ENCODE measurements around the gene CHCHD10.

The CHCHD10 gene

GRCh38 chr22:23753385-23753784, 14.4 kb downstream of the CHCHD10 start:
- Histone ChIP-seq H3K27ac (ENCODE audit: low read depth, low read length) (no peak overlapping the region), H3K36me3 (ENCODE audit: control insufficient read depth, insufficient read depth, low read length) (no peaks in the 10 kb centered on the region), H3K4me3 (ENCODE audit: low read depth, low read length) (no peak overlapping the region), H3K27me3 (ENCODE audit: control insufficient read depth, insufficient read depth, low read length) (no peaks in the 10 kb centered on the region), H3K9me3 (ENCODE audit: control insufficient read depth, insufficient read depth, low read depth, low read length) (no peaks in the 10 kb centered on the region), H3K9ac (ENCODE audit: low read length) (no peak overlapping the region), H3K4me1 (ENCODE audit: control insufficient read depth, insufficient read depth, low read length) (peaks cover 14% of the 10 kb centered on the region)

- Histone ChIP-seq H3K27ac (ENCODE audit: low read depth, low read length) (no peak overlapping the region), H3K4me3 (ENCODE audit: low read depth, low read length) (no peak overlapping the region), H3K4me1 (ENCODE audit: control insufficient read depth, insufficient read depth, low read length) (peaks cover 14% of the 10 kb centered on the region), H3K9ac (ENCODE audit: low read length) (no peak overlapping the region), H3K9me3 (ENCODE audit: control insufficient read depth, insufficient read depth, low read depth, low read length) (no peaks in the 10 kb centered on the region), H3K36me3 (ENCODE audit: control insufficient read depth, insufficient read depth, low read length) (no peaks in the 10 kb centered on the region), H3K27me3 (ENCODE audit: control insufficient read depth, insufficient read depth, low read length) (no peaks in the 10 kb centered on the region)
Measured at GRCh38 chr22:23752750-23753149, 15.0 kb downstream of the CHCHD10 start.

DNA sequence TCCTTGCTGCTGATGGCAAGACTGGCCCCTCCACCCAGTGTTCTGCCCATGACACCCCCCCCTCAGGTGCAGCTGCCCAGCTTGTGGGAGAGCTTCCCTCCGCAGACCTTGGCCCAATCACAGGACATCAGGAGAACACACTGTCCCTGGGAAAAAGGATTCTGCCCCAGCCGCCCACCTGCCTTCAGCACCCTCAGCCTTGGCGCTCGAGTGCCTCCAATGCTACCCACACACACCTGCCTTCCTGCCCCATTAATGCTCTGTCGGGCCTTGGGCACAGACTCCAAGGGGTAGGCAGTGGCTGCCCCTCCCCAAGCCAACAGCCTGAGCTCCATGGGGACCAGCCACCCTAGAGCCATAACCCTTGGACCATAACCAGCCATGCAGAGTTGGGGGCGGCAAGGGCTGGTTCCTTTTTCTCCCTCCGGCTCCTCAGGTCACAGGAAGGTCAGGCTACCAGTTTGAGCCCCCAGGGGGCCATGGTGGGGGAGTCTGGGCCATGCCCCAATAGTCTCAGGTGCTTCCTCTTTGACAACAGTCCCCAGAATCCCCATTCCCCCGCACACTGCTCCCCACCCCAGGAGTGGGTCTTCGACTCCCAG, 15.6 kb downstream of the CHCHD10 start:
- H3K4me3 ChIP-seq (ENCODE audit: low read depth, low read length), result peak overlapping the region; percentile 98; the same call in 1 of the 2 replicates
- no peaks in the 10 kb centered on the region for H3K36me3 ChIP-seq (ENCODE audit: control insufficient read depth, insufficient read depth, low read length)
- H3K4me1 ChIP-seq (ENCODE audit: control insufficient read depth, insufficient read depth, low read length), result peaks cover 14% of the 10 kb centered on the region
- no peaks in the 10 kb centered on the region for H3K27me3 ChIP-seq (ENCODE audit: control insufficient read depth, insufficient read depth, low read length)
- H3K9ac ChIP-seq (ENCODE audit: low read length), result no peak overlapping the region
- no peak overlapping the region for H3K27ac ChIP-seq (ENCODE audit: low read depth, low read length)
- no peaks in the 10 kb centered on the region for H3K9me3 ChIP-seq (ENCODE audit: control insufficient read depth, insufficient read depth, low read depth, low read length)

- H3K36me3 ChIP-seq (ENCODE audit: control insufficient read depth, insufficient read depth, low read length), result no peaks in the 10 kb centered on the region
- H3K4me3 ChIP-seq (ENCODE audit: low read depth, low read length), result peak overlapping the region; percentile 98
- no peaks in the 10 kb centered on the region for H3K9me3 ChIP-seq (ENCODE audit: control insufficient read depth, insufficient read depth, low read depth, low read length)
- H3K27ac ChIP-seq (ENCODE audit: low read depth, low read length), result peak overlapping the region; percentile 82
- peaks cover 9% of the 10 kb centered on the region for H3K4me1 ChIP-seq (ENCODE audit: control insufficient read depth, insufficient read depth, low read length)
- H3K9ac ChIP-seq (ENCODE audit: low read length), result peak overlapping the region; percentile 87
- H3K27me3 ChIP-seq (ENCODE audit: control insufficient read depth, insufficient read depth, low read length), result no peaks in the 10 kb centered on the region
Measured at GRCh38 chr22:23751441-23751996, 16.3 kb downstream of the CHCHD10 start.

GRCh38 chr22:23750714-23751440, 16.9 kb downstream of the CHCHD10 start, which contains the start of gene ZNF70:
Gene ZNF70 (minus strand): TSS chr22:23751112. CDS start chr22:23745140, 5,972 bp downstream.
- no peaks in the 10 kb centered on the region for H3K36me3 ChIP-seq (ENCODE audit: control insufficient read depth, insufficient read depth, low read length)
- no peaks in the 10 kb centered on the region for H3K27me3 ChIP-seq (ENCODE audit: control insufficient read depth, insufficient read depth, low read length)
- H3K27ac ChIP-seq (ENCODE audit: low read depth, low read length), result peak within 1 kb of the TSS; percentile 82
- H3K9me3 ChIP-seq (ENCODE audit: control insufficient read depth, insufficient read depth, low read depth, low read length), result no peaks in the 10 kb centered on the region
- peaks cover 9% of the 10 kb centered on the region for H3K4me1 ChIP-seq (ENCODE audit: control insufficient read depth, insufficient read depth, low read length)
- peak within 1 kb of the TSS; percentile 87 for H3K9ac ChIP-seq (ENCODE audit: low read length)
- H3K4me3 ChIP-seq (ENCODE audit: low read depth, low read length), result peak within 1 kb of the TSS; percentile 98

GRCh38 chr22:23750367-23750713, 17.4 kb downstream of the CHCHD10 start:
- no peak overlapping the region for H3K27ac ChIP-seq (ENCODE audit: low read depth, low read length)
- H3K36me3 ChIP-seq (ENCODE audit: control insufficient read depth, insufficient read depth, low read length), result 0 out of 2 replicates have a peak, but pooled peaks cover under 1% of the 10 kb centered on the region

GRCh38 chr22:23749841-23750301, 17.9 kb downstream of the CHCHD10 start:
- H3K4me3 ChIP-seq (ENCODE audit: low read depth, low read length), result peak overlapping the region; percentile 86
- no peak overlapping the region for H3K9ac ChIP-seq (ENCODE audit: low read length)
- peaks cover 5% of the 10 kb centered on the region for H3K36me3 ChIP-seq (ENCODE audit: control insufficient read depth, insufficient read depth, low read length)
- H3K27me3 ChIP-seq (ENCODE audit: control insufficient read depth, insufficient read depth, low read length), result no peaks in the 10 kb centered on the region
- peaks cover 9% of the 10 kb centered on the region for H3K4me1 ChIP-seq (ENCODE audit: control insufficient read depth, insufficient read depth, low read length)
- H3K9me3 ChIP-seq (ENCODE audit: control insufficient read depth, insufficient read depth, low read depth, low read length), result no peaks in the 10 kb centered on the region
- no peak overlapping the region for H3K27ac ChIP-seq (ENCODE audit: low read depth, low read length)

More at GRCh38 chr22:23750367-23750713, 17.4 kb downstream of the CHCHD10 start:
- Histone ChIP-seq H3K4me3 (ENCODE audit: low read depth, low read length) (peak overlapping the region; percentile 86), H3K4me1 (ENCODE audit: control insufficient read depth, insufficient read depth, low read length) (peaks cover 9% of the 10 kb centered on the region), H3K9me3 (ENCODE audit: control insufficient read depth, insufficient read depth, low read depth, low read length) (no peaks in the 10 kb centered on the region), H3K27me3 (ENCODE audit: control insufficient read depth, insufficient read depth, low read length) (no peaks in the 10 kb centered on the region), H3K9ac (ENCODE audit: low read length) (peak overlapping the region; percentile 65)

DNA sequence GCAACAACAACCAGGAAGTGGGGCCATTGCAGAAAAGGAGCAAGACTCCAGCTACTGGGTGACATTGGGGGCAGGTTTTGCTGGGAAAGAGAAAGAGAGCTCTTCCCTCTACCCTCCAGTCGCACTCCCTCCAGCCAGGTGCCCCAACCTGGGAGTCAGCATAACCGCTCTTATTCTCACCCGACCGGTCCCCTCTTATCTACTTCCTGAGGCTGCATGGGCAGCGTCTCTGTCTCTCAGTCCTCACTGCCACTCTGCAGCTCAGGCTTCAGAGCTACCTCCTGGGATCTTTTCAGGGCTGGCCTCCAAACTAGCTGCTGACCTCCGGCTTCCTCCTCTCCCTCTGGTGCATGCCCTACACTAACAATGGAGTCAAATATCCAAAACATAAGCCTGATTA, 22.0 kb downstream of the CHCHD10 start:
- no peak overlapping the region for H3K9ac ChIP-seq (ENCODE audit: low read length)
- H3K4me3 ChIP-seq (ENCODE audit: low read depth, low read length), result no peak overlapping the region
- H3K36me3 ChIP-seq (ENCODE audit: control insufficient read depth, insufficient read depth, low read length), result peaks cover 32% of the 10 kb centered on the region
- no peak overlapping the region for H3K27ac ChIP-seq (ENCODE audit: low read depth, low read length)
- peaks cover 5% of the 10 kb centered on the region for H3K4me1 ChIP-seq (ENCODE audit: control insufficient read depth, insufficient read depth, low read length)
- H3K27me3 ChIP-seq (ENCODE audit: control insufficient read depth, insufficient read depth, low read length), result no peaks in the 10 kb centered on the region
- H3K9me3 ChIP-seq (ENCODE audit: control insufficient read depth, insufficient read depth, low read depth, low read length), result no peaks in the 10 kb centered on the region; the same call in 1 of the 2 replicates

GRCh38 chr22:23744485-23744884, 23.3 kb downstream of the CHCHD10 start:
- H3K4me1 ChIP-seq (ENCODE audit: control insufficient read depth, insufficient read depth, low read length), result no peaks in the 10 kb centered on the region; the same call in 1 of the 2 replicates
- H3K27ac ChIP-seq (ENCODE audit: low read depth, low read length), result no peak overlapping the region
- no peaks in the 10 kb centered on the region; the same call in 1 of the 2 replicates for H3K9me3 ChIP-seq (ENCODE audit: control insufficient read depth, insufficient read depth, low read depth, low read length)
- H3K27me3 ChIP-seq (ENCODE audit: control insufficient read depth, insufficient read depth, low read length), result no peaks in the 10 kb centered on the region
- H3K4me3 ChIP-seq (ENCODE audit: low read depth, low read length), result no peak overlapping the region
- no peak overlapping the region for H3K9ac ChIP-seq (ENCODE audit: low read length)
- peaks cover 32% of the 10 kb centered on the region for H3K36me3 ChIP-seq (ENCODE audit: control insufficient read depth, insufficient read depth, low read length)

GRCh38 chr22:23744001-23744400, 23.8 kb downstream of the CHCHD10 start:
- Histone ChIP-seq H3K4me1 (ENCODE audit: control insufficient read depth, insufficient read depth, low read length) (no peaks in the 10 kb centered on the region), H3K4me3 (ENCODE audit: low read depth, low read length) (no peak overlapping the region), H3K27ac (ENCODE audit: low read depth, low read length) (no peak overlapping the region), H3K9ac (ENCODE audit: low read length) (no peak overlapping the region), H3K9me3 (ENCODE audit: control insufficient read depth, insufficient read depth, low read depth, low read length) (no peaks in the 10 kb centered on the region; the same call in 1 of the 2 replicates), H3K36me3 (ENCODE audit: control insufficient read depth, insufficient read depth, low read length) (peaks cover 32% of the 10 kb centered on the region), H3K27me3 (ENCODE audit: control insufficient read depth, insufficient read depth, low read length) (no peaks in the 10 kb centered on the region)

GRCh38 chr22:23743303-23743705, 24.5 kb downstream of the CHCHD10 start:
- H3K36me3 ChIP-seq (ENCODE audit: control insufficient read depth, insufficient read depth, low read length), result peaks cover 32% of the 10 kb centered on the region
- H3K4me3 ChIP-seq (ENCODE audit: low read depth, low read length), result no peak overlapping the region
- H3K27me3 ChIP-seq (ENCODE audit: control insufficient read depth, insufficient read depth, low read length), result no peaks in the 10 kb centered on the region
- H3K27ac ChIP-seq (ENCODE audit: low read depth, low read length), result no peak overlapping the region
- H3K4me1 ChIP-seq (ENCODE audit: control insufficient read depth, insufficient read depth, low read length), result no peaks in the 10 kb centered on the region
- no peak overlapping the region for H3K9ac ChIP-seq (ENCODE audit: low read length)
- no peaks in the 10 kb centered on the region; the same call in 1 of the 2 replicates for H3K9me3 ChIP-seq (ENCODE audit: control insufficient read depth, insufficient read depth, low read depth, low read length)
